Smooth muscle cell (in vitro differentiated cells): ENCODE measurements around the gene PHTF2. TPM values are rescaled to one million over a fixed set of nuclear protein-coding genes. Genes with fewer than 3 reads are reported as not detected.

Experiments used
- DNase-seq: peaks from one replicate; lab custom pipeline; 2025; ENCODE audit not compliant: unreplicated experiment; lab: John Stamatoyannopoulos, UW
- H2AFZ ChIP-seq: fragments of 200-600 bp; sonication (generic); 2 replicates; pipeline ENCODE4 v1.6.0; 2016; ENCODE audit warnings: antibody characterized with exemption, low read depth, mild to moderate bottlenecking
- H3F3A ChIP-seq: fragments of 200-600 bp; sonication (generic); 2 replicates; pipeline ENCODE4 v1.6.0; 2017; ENCODE audit warnings: antibody characterized with exemption, low read depth
- H3K27ac ChIP-seq: fragments of 200-600 bp; sonication (generic); 2 replicates; pipeline ENCODE4 v1.5.1; 2016; ENCODE audit warnings: low read depth, mild to moderate bottlenecking
- H3K27me3 ChIP-seq: fragments of 200-600 bp; sonication (generic); 2 replicates; pipeline ENCODE4 v1.6.1; 2016; ENCODE audit warnings: low read depth, mild to moderate bottlenecking
- H3K36me3 ChIP-seq: fragments of 200-600 bp; sonication (generic); 2 replicates; pipeline ENCODE4 v1.5.1; 2016; ENCODE audit warnings: low read depth
- H3K4me1 ChIP-seq: fragments of 200-600 bp; sonication (generic); 2 replicates; pipeline ENCODE4 v1.5.1; 2016; ENCODE audit warnings: low read depth
- H3K4me2 ChIP-seq: fragments of 200-600 bp; sonication (generic); 2 replicates; pipeline ENCODE4 v1.6.0; 2016; ENCODE audit warnings: mild to moderate bottlenecking
- H3K4me3 ChIP-seq: fragments of 200-600 bp; sonication (generic); 2 replicates; pipeline ENCODE4 v1.5.1; 2016; ENCODE audit warnings: mild to moderate bottlenecking
- H3K79me2 ChIP-seq: fragments of 200-600 bp; sonication (generic); 2 replicates; pipeline ENCODE4 v1.6.0; 2016; ENCODE audit warnings: low read depth, mild to moderate bottlenecking
- H3K9ac ChIP-seq: fragments of 200-600 bp; sonication (generic); 2 replicates; pipeline ENCODE4 v1.6.0; 2016; ENCODE audit warnings: low read depth
- H3K9me3 ChIP-seq: fragments of 200-600 bp; sonication (generic); replicated peaks from 2 replicates; pipeline ENCODE4 v1.5.1; 2016; ENCODE audit warnings: low read depth
- H4K20me1 ChIP-seq: fragments of 200-600 bp; sonication (generic); 2 replicates; pipeline ENCODE4 v1.6.0; 2016; ENCODE audit warnings: low read depth
- WGBS: methylation state at CpG from one replicate; pipeline ENCODE4 v1.1.7; 2016; ENCODE audit warnings: low lambda C conversion rate; 5-methylcytosine and 5-hydroxymethylcytosine counted together
- polyA plus RNA-seq: library from polyadenylated mRNA; unstranded; fragments of >200 nt; fragmentation: Nextera tagmentation; extraction: Ambion mirVana; gene quantifications from 2 replicates; pipeline ENCODE4 v1.2.1, GENCODE V29; 2016
- total RNA-seq: library from RNA; depleted of rRNA; stranded (reverse); fragments of >200 nt; gene quantifications from 2 replicates; pipeline ENCODE4 v1.2.3, GENCODE V29; 2014
- TF ChIP-seq, protein P1 (sequence below): fragments of 200-600 bp; sonication (generic); IDR thresholded peaks from 2 replicates; pipeline ENCODE4 v1.5.1; 2017; ENCODE audit warnings: borderline replicate concordance, mild to moderate bottlenecking, antibody characterized with exemption; ENCODE audit not compliant: insufficient read depth, poor library complexity, severe bottlenecking

PHTF2 gene
- total and polyA plus RNA-seq, 2 experiments from 2014 or later = 66.6 to 100 TPM

GRCh38 chr7:77877791-77878190 is 79.2 kb downstream of the PHTF2 start:
- Histone ChIP-seq H3K27ac (peak overlapping the region; percentile 92), H3F3A (peaks cover 19% of the 10 kb centered on the region), H3K9me3 (no peaks in the 10 kb centered on the region), H3K36me3 (no peaks in the 10 kb centered on the region), H3K79me2 (peaks cover 74% of the 10 kb centered on the region), H3K4me2 (peak overlapping the region; percentile 55), H3K4me1 (peaks cover 9% of the 10 kb centered on the region), H4K20me1 (no peaks in the 10 kb centered on the region), H2AFZ (no peak overlapping the region), H3K4me3 (no peak overlapping the region), H3K27me3 (no peaks in the 10 kb centered on the region), H3K9ac (peak overlapping the region; percentile 41)
- 34% methylated on average over 3 of the region's 3 CpGs for WGBS
- no peak for DNase-seq
- TF ChIP-seq, protein P1, sequence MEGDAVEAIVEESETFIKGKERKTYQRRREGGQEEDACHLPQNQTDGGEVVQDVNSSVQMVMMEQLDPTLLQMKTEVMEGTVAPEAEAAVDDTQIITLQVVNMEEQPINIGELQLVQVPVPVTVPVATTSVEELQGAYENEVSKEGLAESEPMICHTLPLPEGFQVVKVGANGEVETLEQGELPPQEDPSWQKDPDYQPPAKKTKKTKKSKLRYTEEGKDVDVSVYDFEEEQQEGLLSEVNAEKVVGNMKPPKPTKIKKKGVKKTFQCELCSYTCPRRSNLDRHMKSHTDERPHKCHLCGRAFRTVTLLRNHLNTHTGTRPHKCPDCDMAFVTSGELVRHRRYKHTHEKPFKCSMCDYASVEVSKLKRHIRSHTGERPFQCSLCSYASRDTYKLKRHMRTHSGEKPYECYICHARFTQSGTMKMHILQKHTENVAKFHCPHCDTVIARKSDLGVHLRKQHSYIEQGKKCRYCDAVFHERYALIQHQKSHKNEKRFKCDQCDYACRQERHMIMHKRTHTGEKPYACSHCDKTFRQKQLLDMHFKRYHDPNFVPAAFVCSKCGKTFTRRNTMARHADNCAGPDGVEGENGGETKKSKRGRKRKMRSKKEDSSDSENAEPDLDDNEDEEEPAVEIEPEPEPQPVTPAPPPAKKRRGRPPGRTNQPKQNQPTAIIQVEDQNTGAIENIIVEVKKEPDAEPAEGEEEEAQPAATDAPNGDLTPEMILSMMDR = no peak

DNA sequence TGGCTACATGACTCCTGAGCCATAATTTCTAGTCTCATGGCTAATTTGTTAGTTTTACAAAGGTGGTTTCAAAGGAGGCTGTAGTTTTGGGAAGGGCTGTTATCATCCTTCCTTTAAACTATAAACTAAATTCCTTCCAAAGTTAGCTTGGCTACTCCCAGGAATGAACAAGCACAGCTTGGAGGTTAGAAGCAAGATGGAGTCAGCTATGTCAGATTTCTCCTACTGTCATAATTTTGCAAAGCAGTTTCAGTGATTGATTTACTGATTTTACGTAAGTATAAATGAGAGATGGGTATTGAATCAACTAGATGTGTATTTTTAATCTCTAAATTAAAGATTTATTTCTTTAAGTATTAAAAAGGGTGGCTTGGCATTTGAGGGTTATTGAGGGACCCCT is 79.9 kb downstream of the PHTF2 start:
- H3K9ac ChIP-seq = peak overlapping the region; percentile 30
- H3K27ac ChIP-seq = peak overlapping the region; percentile 92
- no peaks in the 10 kb centered on the region for H3K36me3 ChIP-seq
- peaks cover 5% of the 10 kb centered on the region for H3K4me1 ChIP-seq
- H2AFZ ChIP-seq = no peak overlapping the region
- WGBS = 90% methylated on average over 1 of the region's 1 CpG
- no peaks in the 10 kb centered on the region for H3K27me3 ChIP-seq
- TF ChIP-seq, protein P1 = no peak
- no peaks in the 10 kb centered on the region for H3K9me3 ChIP-seq
- H4K20me1 ChIP-seq = no peaks in the 10 kb centered on the region
- DNase-seq = no peak
- H3F3A ChIP-seq = peaks cover 19% of the 10 kb centered on the region
- H3K4me3 ChIP-seq = no peak overlapping the region
- H3K79me2 ChIP-seq = peaks cover 74% of the 10 kb centered on the region
- H3K4me2 ChIP-seq = peak overlapping the region; percentile 55

DNA sequence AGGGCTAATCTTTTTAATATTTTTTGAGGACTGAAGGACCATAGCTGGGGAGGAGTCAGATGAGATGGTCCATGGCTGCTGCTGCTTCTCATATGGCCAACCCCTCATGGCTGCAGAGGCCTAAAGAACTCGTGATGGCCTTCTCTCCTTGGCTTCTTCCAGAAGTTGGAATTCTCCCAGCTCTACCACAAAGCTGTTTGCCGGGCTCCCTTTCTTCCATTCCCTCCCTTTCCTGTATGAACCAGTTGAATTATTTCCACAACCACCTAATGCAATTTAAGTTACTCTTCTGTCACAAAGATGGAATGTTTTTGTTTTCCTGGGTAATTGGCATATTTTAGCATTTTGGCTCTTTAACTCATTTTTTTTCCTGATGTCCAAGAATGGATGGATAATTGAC is 80.7 kb downstream of the PHTF2 start:
- H3K27ac ChIP-seq = peak overlapping the region; percentile 92
- peaks cover 3% of the 10 kb centered on the region for H3K4me1 ChIP-seq
- H3K9ac ChIP-seq = no peak overlapping the region
- no peak overlapping the region for H2AFZ ChIP-seq
- H3F3A ChIP-seq = peaks cover 19% of the 10 kb centered on the region
- no peak for DNase-seq
- no peaks in the 10 kb centered on the region for H3K27me3 ChIP-seq
- WGBS = 84% methylated on average over 2 of the region's 2 CpGs
- H3K4me3 ChIP-seq = no peak overlapping the region
- H3K9me3 ChIP-seq = no peaks in the 10 kb centered on the region
- H4K20me1 ChIP-seq = no peaks in the 10 kb centered on the region
- no peak overlapping the region for H3K4me2 ChIP-seq
- TF ChIP-seq, protein P1 = no peak
- H3K36me3 ChIP-seq = no peaks in the 10 kb centered on the region
- H3K79me2 ChIP-seq = peaks cover 79% of the 10 kb centered on the region

DNA sequence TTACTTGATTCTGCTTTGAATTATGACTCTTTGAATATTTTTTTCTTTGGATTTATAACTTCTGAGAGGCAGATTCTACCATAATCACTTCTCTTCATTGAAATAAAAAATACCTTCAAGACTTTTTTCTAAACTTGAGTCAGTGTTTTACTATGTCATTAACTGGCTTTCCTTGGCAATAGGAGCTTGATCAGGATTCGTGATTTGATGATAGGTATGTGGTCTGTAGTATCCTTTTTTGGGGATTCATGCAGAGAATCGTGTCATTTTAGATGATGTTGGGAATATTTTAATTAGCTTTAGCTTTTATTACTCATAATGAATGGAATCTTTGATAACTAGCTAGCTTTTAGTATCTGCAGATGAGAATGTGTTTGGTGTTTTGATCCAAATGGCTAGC is 83.3 kb downstream of the PHTF2 start:
- H3K27ac ChIP-seq = peak overlapping the region; percentile 10
- TF ChIP-seq, protein P1 = no peak
- no peaks in the 10 kb centered on the region for H3K27me3 ChIP-seq
- DNase-seq = no peak
- H3K9me3 ChIP-seq = no peaks in the 10 kb centered on the region
- H3K36me3 ChIP-seq = no peaks in the 10 kb centered on the region
- peaks cover 3% of the 10 kb centered on the region for H3K4me1 ChIP-seq
- H3K9ac ChIP-seq = no peak overlapping the region
- 100% methylated on average over 2 of the region's 2 CpGs for WGBS
- H4K20me1 ChIP-seq = no peaks in the 10 kb centered on the region
- peaks cover 19% of the 10 kb centered on the region for H3F3A ChIP-seq
- no peak overlapping the region for H3K4me3 ChIP-seq
- peaks cover 81% of the 10 kb centered on the region for H3K79me2 ChIP-seq
- no peak overlapping the region for H2AFZ ChIP-seq
- no peak overlapping the region for H3K4me2 ChIP-seq
